GM12878 (cell line): ENCODE data around the gene SUB1. TPM values are rescaled to one million over a fixed set of nuclear protein-coding genes. Genes with fewer than 3 reads are reported as not detected.

Experiments used
- ATAC-seq: fragments of 200-7000 bp; cut with Tn5 transposase; 3 replicates; pipeline ENCODE4 v1.9.1; 2020; ENCODE audit warnings: mild to moderate bottlenecking, moderate library complexity
- BruUV-seq: library from RNA; stranded (reverse); fragments of 400-500 nt; replicated peaks from 2 replicates; lab custom pipeline; 2021; lab: Mats Ljungman, UMichigan
- CTCF ChIA-PET: fragments of 300-600 bp; sonication (Branson Sonifier 250); formaldehyde crosslinking; extraction: SDS; loops from one replicate; lab custom pipeline; 2021; ENCODE audit warnings: inconsistent platforms; lab: Yijun Ruan, JAX
- POLR2A ChIA-PET: fragments of 350-600 bp; formaldehyde crosslinking; extraction: SDS; loops from one replicate; lab custom pipeline; 2021; ENCODE audit warnings: inconsistent platforms; lab: Charles Lee
- RAD21 ChIA-PET: fragments of 300-600 bp; sonication (Branson Sonifier 250); formaldehyde crosslinking; loops from one replicate; lab custom pipeline; 2023; ENCODE audit warnings: antibody characterized with exemption; ENCODE audit not compliant: unreplicated experiment; lab: Charles Lee
- SMC1A ChIA-PET: fragments of 300-600 bp; sonication (Branson Sonifier 250); formaldehyde crosslinking; loops from one replicate; lab custom pipeline; 2023; ENCODE audit not compliant: unreplicated experiment, uncharacterized antibody; lab: Charles Lee
- DNase-seq: peaks from one replicate; pipeline ENCODE4 v3.0.0-alpha.2; 2011; ENCODE audit warnings: low read depth, low spot score
- FAIRE-seq: peaks from 3 replicates; lab custom pipeline; 2011; peaks lifted over from hg19 to GRCh38; lab: Jason Lieb, UNC
- H2AFZ ChIP-seq: 2 replicates; pipeline ENCODE4 v1.6.0; 2011; ENCODE audit warnings: low read depth, low read length, control low read depth; ENCODE audit not compliant: control insufficient read depth
- H3K27ac ChIP-seq: 2 replicates; pipeline ENCODE4 v1.5.1; 2011; ENCODE audit warnings: control low read depth; ENCODE audit not compliant: control insufficient read depth, insufficient read depth
- H3K27me3 ChIP-seq, 2 experiments: replicated peaks in 1 of 2; 2 replicates each; pipeline versions ENCODE4 v1.6.0 to v1.6.1; 2011; ENCODE audit warnings: low read length in 1 of 2; ENCODE audit not compliant: control insufficient read depth in 2 of 2, insufficient read depth in 2 of 2
- H3K36me3 ChIP-seq, 2 experiments: 2 replicates each; pipeline ENCODE4 v1.5.1; 2011; ENCODE audit warnings: low read length in 1 of 2; ENCODE audit not compliant: control insufficient read depth in 2 of 2, insufficient read depth in 2 of 2
- H3K4me1 ChIP-seq: 2 replicates; pipeline ENCODE4 v1.6.1; 2011; ENCODE audit warnings: mild to moderate bottlenecking, low read length, moderate library complexity, mixed read lengths; ENCODE audit not compliant: control insufficient read depth, insufficient read depth
- H3K4me2 ChIP-seq: 2 replicates; pipeline ENCODE4 v1.6.0; 2011; ENCODE audit warnings: control low read depth; ENCODE audit not compliant: control insufficient read depth, insufficient read depth
- H3K4me3 ChIP-seq: fragments of 200-600 bp; sonication (generic); 2 replicates; pipeline ENCODE4 v1.5.1; 2016
- H3K79me2 ChIP-seq: 2 replicates; pipeline ENCODE4 v1.6.0; 2011; ENCODE audit warnings: low read length; ENCODE audit not compliant: control insufficient read depth, insufficient read depth
- H3K9ac ChIP-seq: 2 replicates; pipeline ENCODE4 v1.8.0; 2011; ENCODE audit warnings: low read length, control low read depth, mixed read lengths; ENCODE audit not compliant: control insufficient read depth, insufficient read depth
- H3K9me3 ChIP-seq: replicated peaks from 3 replicates; pipeline ENCODE4 v1.5.1; 2011; ENCODE audit warnings: mild to moderate bottlenecking, low read length; ENCODE audit not compliant: control insufficient read depth, insufficient read depth
- H4K20me1 ChIP-seq: 2 replicates; pipeline ENCODE4 v1.6.0; 2011; ENCODE audit not compliant: control insufficient read depth, insufficient read depth
- ATF2 ChIP-seq: IDR thresholded peaks from 2 replicates; pipeline ENCODE4 v1.6.1; 2012; ENCODE audit warnings: low read length, inconsistent platforms
- CHD2 ChIP-seq: IDR thresholded peaks from 2 replicates; pipeline ENCODE4 v1.6.1; 2011; ENCODE audit warnings: low read depth, low read length, improper control_type of control experiment, borderline replicate concordance
- CUX1 ChIP-seq: IDR thresholded peaks from 2 replicates; pipeline ENCODE4 v1.6.1; 2012; ENCODE audit warnings: improper control_type of control experiment, low read depth, low read length; ENCODE audit not compliant: insufficient replicate concordance
- DPF2 ChIP-seq: fragments of 450-650 bp; IDR thresholded peaks from 2 replicates; pipeline ENCODE4 v1.6.1; 2017; ENCODE audit warnings: mild to moderate bottlenecking
- GABPA ChIP-seq: IDR thresholded peaks from 2 replicates; pipeline ENCODE4 v1.6.1; 2014; ENCODE audit warnings: antibody characterized with exemption, low read depth, mild to moderate bottlenecking, inconsistent platforms
- HDAC6 ChIP-seq: fragments of 200-600 bp; sonication (generic); IDR thresholded peaks from one replicate; pipeline ENCODE4 v1.8.0; 2017; ENCODE audit warnings: antibody characterized with exemption; ENCODE audit not compliant: unreplicated experiment
- NFYB ChIP-seq: IDR thresholded peaks from 2 replicates; pipeline ENCODE4 v1.6.1; 2011; ENCODE audit warnings: low read depth, mild to moderate bottlenecking, low read length, improper control_type of control experiment, moderate library complexity; ENCODE audit not compliant: insufficient read depth
- PML ChIP-seq: IDR thresholded peaks from 2 replicates; pipeline ENCODE4 v1.6.1; 2012; ENCODE audit warnings: low read length, inconsistent platforms
- POU2F2 ChIP-seq: IDR thresholded peaks from 3 replicates; pipeline ENCODE4 v1.6.1; 2011; ENCODE audit warnings: low read depth, mild to moderate bottlenecking, low read length, borderline replicate concordance
- RBBP5 ChIP-seq: fragments of 200-600 bp; sonication (generic); conservative IDR thresholded peaks from 2 replicates; pipeline ENCODE4 v1.6.1; 2016
- SRF ChIP-seq, 2 experiments: IDR thresholded peaks; 2 replicates each; pipeline ENCODE4 v1.6.1; 2011; ENCODE audit warnings: low read depth in 2 of 2, low read length in 2 of 2, mild to moderate bottlenecking in 1 of 2, moderate library complexity in 1 of 2
- ZBTB33 ChIP-seq: fragments of 450-650 bp; IDR thresholded peaks from 2 replicates; pipeline ENCODE4 v1.6.1; 2017; ENCODE audit warnings: mild to moderate bottlenecking
- WGBS: methylation state at CpG from one replicate; pipeline ENCODE4 v1.1.6; 2016; ENCODE audit warnings: low lambda C conversion rate; ENCODE audit not compliant: insufficient replicate concordance, insufficient coverage; ENCODE audit errors: missing lambda C conversion rate; 5-methylcytosine and 5-hydroxymethylcytosine counted together
- in situ Hi-C: fragments of 300-500 bp; cut with MboI; formaldehyde crosslinking; loops from 9 replicates; pipeline ENCODE4 v1.14.3; 2018; ENCODE audit warnings: mixed read lengths
- intact Hi-C: fragments of 100-400 bp; cut with micrococcal nuclease; formaldehyde crosslinking; loops from one replicate; pipeline ENCODE4 v1.14.2; 2022; ENCODE audit not compliant: unreplicated experiment
- polyA plus RNA-seq, 11 experiments: library from polyadenylated mRNA; depleted of rRNA in 4 of 11; unstranded in 6 of 11; stranded (reverse) in 5 of 11; fragments of >200 nt; fragmentation: Nextera tagmentation in 4 of 11; fragmentation: Illumina TruSeq in 1 of 11; extraction: Ambion mirVana in 4 of 11; extraction: Trizol in 1 of 11; gene quantifications; 1 replicate in 1 of 11; 2 replicates in 10 of 11; pipeline versions ENCODE4 v1.2.1 to v1.2.3, GENCODE V29; 2011 to 2016; ENCODE audit warnings: inconsistent platforms in 2 of 11, missing spikeins in 2 of 11, low read depth in 1 of 11
- total RNA-seq, 4 experiments: library from RNA; depleted of rRNA in 3 of 4; stranded (reverse); fragments of >200 nt in 3 of 4; fragmentation: Illumina TruSeq in 1 of 4; extraction: Trizol in 1 of 4; gene quantifications; 2 replicates each; pipeline versions ENCODE4 v1.2.1 to v1.2.3, GENCODE V29; 2013 to 2021

Gene SUB1
- total and polyA plus RNA-seq, 10 of the 15 experiments (the other 5 are each of a cell fraction or from before 2014, with no cell fraction given): 468 to 2,785 (median 1,145) TPM

- TF ChIP-seq ZBTB33: no peak
These were observed 4.8 kb downstream of the SUB1 start (continued) for GRCh38 chr5:32589942-32590869.

GRCh38 chr5:32595118-32595517 lies 9.8 kb downstream of the SUB1 start:
- peaks cover 14% of the 10 kb centered on the region for H4K20me1 ChIP-seq
- no peaks in the 10 kb centered on the region; the same call in none of the 2 replicates for H3K4me1 ChIP-seq
- ChIA-PET CTCF (interaction anchor here (1.0 to 1.3 kb wide), 4 partner anchors 17 to 106 kb away, joined by 3 to 7 read pairs (median 5); no protein-coding TSS in a partner anchor), SMC1A (interaction anchor here (0.8 to 4.9 kb wide), 5 partner anchors 61 to 105 kb away, joined by 3 to 36 read pairs (median 4); no protein-coding TSS in a partner anchor), POLR2A (interaction anchor here (0.7 kb wide), 1 partner anchor 10 kb away, joined by 3 read pairs; no protein-coding TSS in a partner anchor), RAD21 (interaction anchor here (1.0 to 3.3 kb wide), 3 partner anchors 64 to 105 kb away, joined by 3 to 18 read pairs (median 3); no protein-coding TSS in a partner anchor)
- H3K9ac ChIP-seq: no peak overlapping the region
- peaks cover 15 to 81% of the 10 kb centered on the region in 2 experiments for H3K36me3 ChIP-seq
- no TSS peak for BruUV-seq
- no peak overlapping the region for H3K27ac ChIP-seq
- in situ Hi-C loops (no loop called here), intact Hi-C loops (loop anchor here (5.0 kb wide), 1 partner anchor 153 kb away; the partner anchor contains the start of gene ZFR)
- H3K27me3 ChIP-seq: no peaks in the 10 kb centered on the region
- no peak overlapping the region for H2AFZ ChIP-seq
- peak overlapping the region; percentile 29; the same call in 1 of the 2 replicates for H3K4me3 ChIP-seq
- H3K4me2 ChIP-seq: peak overlapping the region; percentile 27; the same call in 1 of the 2 replicates
- ATAC-seq (peak; percentile 46), FAIRE-seq (no peak), DNase-seq (no peak)
- peaks cover 93% of the 10 kb centered on the region for H3K79me2 ChIP-seq
- WGBS: 67% methylated on average over 2 of the region's 2 CpGs
- H3K9me3 ChIP-seq: no peaks in the 10 kb centered on the region
- TF ChIP-seq GABPA: no peak
- no peak for TF ChIP-seq SRF (IDR thresholded peaks at IDR 0.05; ENCODE audit: low read depth in 2 of 2, low read length in 2 of 2)
- no peak for TF ChIP-seq CUX1
- TF ChIP-seq POU2F2: no peak
- TF ChIP-seq DPF2: no peak
- no peak for TF ChIP-seq RBBP5
- no peak for TF ChIP-seq HDAC6
- no peak for TF ChIP-seq CHD2
- no peak for TF ChIP-seq NFYB
- no peak for TF ChIP-seq ATF2
- TF ChIP-seq PML: no peak
